ENCODE results near the gene AFAP1. TPM values are rescaled to one million over a fixed set of nuclear protein-coding genes. Genes with fewer than 3 reads are reported as not detected.

AFAP1 gene
- total and polyA plus RNA-seq, 2 donors (not counting 3 experiments of a cell fraction or from before 2014, with no cell fraction given): 32.3 to 103 TPM

DNA sequence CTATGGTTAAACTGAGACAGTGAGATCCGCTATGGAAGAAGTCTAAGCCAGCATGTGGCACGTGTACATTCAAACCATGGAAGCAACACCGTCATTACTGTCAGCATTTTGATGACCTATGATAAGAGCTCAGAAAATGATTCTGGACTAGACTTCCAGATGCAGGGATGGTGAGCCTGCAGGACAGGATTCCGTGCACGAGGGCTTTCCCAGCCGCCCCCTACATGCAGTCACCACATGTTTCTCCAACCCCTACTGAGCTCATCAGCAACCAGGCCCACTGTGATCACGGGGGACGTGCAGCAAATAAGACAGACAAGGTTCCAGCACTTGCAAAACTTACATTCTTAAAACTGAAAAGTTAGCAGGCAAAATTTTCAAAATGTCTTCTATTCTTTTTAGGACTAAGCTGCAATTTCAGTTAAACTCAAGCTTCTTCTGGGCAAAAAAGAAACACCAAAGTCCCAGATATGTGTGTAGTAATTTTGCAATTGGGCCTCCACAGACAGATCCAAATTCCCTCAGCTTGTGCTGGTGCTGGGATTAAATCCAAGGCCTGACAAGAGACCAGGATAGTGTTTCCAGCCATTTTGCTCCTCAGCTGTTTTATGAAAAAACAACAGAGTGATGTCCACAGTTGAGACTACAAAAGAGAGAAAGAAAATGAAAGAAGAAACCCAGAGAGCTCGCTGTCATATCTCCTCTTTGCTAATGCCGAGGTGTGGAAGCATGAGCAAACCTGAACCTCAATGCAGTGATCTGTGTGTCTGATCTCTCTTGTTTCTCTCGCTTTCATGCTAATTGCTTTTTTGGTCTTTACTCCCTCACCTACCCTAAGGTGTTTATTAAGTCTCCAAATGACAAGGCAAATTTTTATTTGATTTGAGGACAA lies 118.2 kb downstream of the AFAP1 start:
- Histone ChIP-seq H3K27me3 (ENCODE audit: control insufficient read depth in 2 of 2, insufficient read depth in 2 of 2, low read length in 2 of 2) (no peaks in the 10 kb centered on the region), H3K4me3 (replicated peaks in 1 of 3; ENCODE audit: insufficient read depth in 1 of 3, low read depth in 1 of 3, low read length in 3 of 3) (no peak overlapping the region)
- dilution Hi-C loops (cut with MboI; ENCODE audit: extremely low pct_ligation_motif_present, low sequenced_read_pairs): no loop called here

More for the DNA sequence above, 118.2 kb downstream of the AFAP1 start:
- H2AFZ ChIP-seq (ENCODE audit: low read depth, low read length): no peak overlapping the region
- H3K4me1 ChIP-seq (ENCODE audit: control insufficient read depth, extremely low read depth, insufficient read depth, low read length): peaks cover 32% of the 10 kb centered on the region
- FAIRE-seq (no peak), DNase-seq (ENCODE audit: low read depth, low spot score) (no peak)
- no peaks in the 10 kb centered on the region for H3K9me1 ChIP-seq (replicated peaks; ENCODE audit: control insufficient read depth, extremely low read depth, insufficient read depth, low read length)
- H4K20me1 ChIP-seq (replicated peaks; ENCODE audit: control insufficient read depth, extremely low read depth, insufficient read depth, low read length): no peaks in the 10 kb centered on the region
- TF ChIP-seq, protein P1, sequence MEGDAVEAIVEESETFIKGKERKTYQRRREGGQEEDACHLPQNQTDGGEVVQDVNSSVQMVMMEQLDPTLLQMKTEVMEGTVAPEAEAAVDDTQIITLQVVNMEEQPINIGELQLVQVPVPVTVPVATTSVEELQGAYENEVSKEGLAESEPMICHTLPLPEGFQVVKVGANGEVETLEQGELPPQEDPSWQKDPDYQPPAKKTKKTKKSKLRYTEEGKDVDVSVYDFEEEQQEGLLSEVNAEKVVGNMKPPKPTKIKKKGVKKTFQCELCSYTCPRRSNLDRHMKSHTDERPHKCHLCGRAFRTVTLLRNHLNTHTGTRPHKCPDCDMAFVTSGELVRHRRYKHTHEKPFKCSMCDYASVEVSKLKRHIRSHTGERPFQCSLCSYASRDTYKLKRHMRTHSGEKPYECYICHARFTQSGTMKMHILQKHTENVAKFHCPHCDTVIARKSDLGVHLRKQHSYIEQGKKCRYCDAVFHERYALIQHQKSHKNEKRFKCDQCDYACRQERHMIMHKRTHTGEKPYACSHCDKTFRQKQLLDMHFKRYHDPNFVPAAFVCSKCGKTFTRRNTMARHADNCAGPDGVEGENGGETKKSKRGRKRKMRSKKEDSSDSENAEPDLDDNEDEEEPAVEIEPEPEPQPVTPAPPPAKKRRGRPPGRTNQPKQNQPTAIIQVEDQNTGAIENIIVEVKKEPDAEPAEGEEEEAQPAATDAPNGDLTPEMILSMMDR (IDR thresholded peaks at IDR 0.05; ENCODE audit: extremely low read depth in 1 of 2, insufficient read depth in 1 of 2, low read depth in 1 of 2, low read length in 2 of 2): no peak
- TF ChIP-seq JUN (IDR thresholded peaks at IDR 0.05; ENCODE audit: borderline replicate concordance, insufficient read depth, insufficient read length, low read depth): no peak
- TF ChIP-seq FOS (IDR thresholded peaks at IDR 0.05; ENCODE audit: borderline replicate concordance, insufficient read depth, low read length): no peak
- TF ChIP-seq POLR2AphosphoS5 (IDR thresholded peaks at IDR 0.05; ENCODE audit: insufficient read depth, low read depth, low read length): no peak
- TF ChIP-seq, protein P2, sequence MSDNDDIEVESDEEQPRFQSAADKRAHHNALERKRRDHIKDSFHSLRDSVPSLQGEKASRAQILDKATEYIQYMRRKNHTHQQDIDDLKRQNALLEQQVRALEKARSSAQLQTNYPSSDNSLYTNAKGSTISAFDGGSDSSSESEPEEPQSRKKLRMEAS (IDR thresholded peaks at IDR 0.05; ENCODE audit: insufficient read depth, insufficient read length): no peak
- TF ChIP-seq EZH2 (IDR thresholded peaks at IDR 0.05; ENCODE audit: borderline replicate concordance, low read depth, low read length, severe bottlenecking): no peak
- TF ChIP-seq MYC (IDR thresholded peaks at IDR 0.05; ENCODE audit: low read depth, low read length): no peak
- TF ChIP-seq GATA2 (IDR thresholded peaks at IDR 0.05; ENCODE audit: insufficient read depth, insufficient read length, low read depth, low read length): no peak
- no peak for TF ChIP-seq POLR2A (IDR thresholded peaks at IDR 0.05; ENCODE audit: low read depth, low read length)
- H3K36me3 ChIP-seq (ENCODE audit: control insufficient read depth in 2 of 2, extremely low read depth in 1 of 2, insufficient read depth in 2 of 2, low read length in 2 of 2): peaks cover 20 to 31% of the 10 kb centered on the region in 2 experiments
- no peak overlapping the region for H3K4me2 ChIP-seq (ENCODE audit: insufficient read depth, low read length)
- H3K79me2 ChIP-seq (ENCODE audit: control insufficient read depth, insufficient read depth, low read length): peaks cover 50% of the 10 kb centered on the region
- no TSS peak for BruUV-seq (replicated peaks)
- CTCF ChIA-PET: interaction anchor here (2.3 to 7.2 kb wide), 2 partner anchors 17 to 19 kb away, joined by 10 to 33 read pairs; no protein-coding TSS in a partner anchor
- intact Hi-C loops (cut with micrococcal nuclease): no loop called here
- POLR2A ChIA-PET: interaction anchor here (1.0 kb wide), 1 partner anchor 10 kb away, joined by 3 read pairs; no protein-coding TSS in a partner anchor
- H3K27ac ChIP-seq (ENCODE audit: insufficient read depth, low read depth, low read length): no peak overlapping the region
- no peak overlapping the region for H3K9ac ChIP-seq (replicated peaks; ENCODE audit: extremely low read depth, insufficient read depth, low read length)
- no peaks in the 10 kb centered on the region for H3K9me3 ChIP-seq (replicated peaks; ENCODE audit: control insufficient read depth, insufficient read depth, low read length)
